H1 (cell line): ENCODE data around the gene REPS1. TPM values are rescaled to one million over a fixed set of nuclear protein-coding genes. Genes with fewer than 3 reads are reported as not detected.

Experiments
- ASH2L ChIP-seq: fragments of 200-600, 300-600 bp; sonication (generic); IDR thresholded peaks from one replicate; pipeline ENCODE4 v1.7.1; 2017; ENCODE audit warnings: low read length
- CBX8 ChIP-seq: fragments of 300-800, 300-1000 bp; sonication (generic); IDR thresholded peaks from 2 replicates; pipeline ENCODE4 v1.7.1; 2016; ENCODE audit warnings: low read depth, low read length, borderline replicate concordance
- CHD1 ChIP-seq: IDR thresholded peaks from 2 replicates; pipeline ENCODE4 v1.6.1; 2012; ENCODE audit warnings: low read depth, low read length, improper control_type of control experiment
- CREB1 ChIP-seq: IDR thresholded peaks from 2 replicates; pipeline ENCODE4 v1.6.1; 2012; ENCODE audit warnings: inconsistent platforms
- CTBP2 ChIP-seq: IDR thresholded peaks from 2 replicates; pipeline ENCODE4 v1.7.0; 2011; ENCODE audit warnings: borderline replicate concordance, mild to moderate bottlenecking, moderate library complexity, mixed read lengths, low read length; ENCODE audit not compliant: insufficient read depth, insufficient read length
- CTCF ChIP-seq, 3 experiments: IDR thresholded peaks; 1 replicate in 2 of 3; 2 replicates in 1 of 3; pipeline versions ENCODE4 v1.5.1 to v1.6.1; 2011; ENCODE audit warnings: low read length in 3 of 3, mild to moderate bottlenecking in 3 of 3, inconsistent platforms in 2 of 3, low read depth in 1 of 3, moderate library complexity in 1 of 3; ENCODE audit not compliant: insufficient read depth in 1 of 3; ENCODE audit errors: control extremely low read depth in 1 of 3
- EGR1 ChIP-seq: IDR thresholded peaks from 2 replicates; pipeline ENCODE4 v1.6.1; 2011; ENCODE audit warnings: low read depth, low read length, borderline replicate concordance
- EZH2 ChIP-seq: fragments of 200-600 bp; sonication (generic); IDR thresholded peaks from 2 replicates; pipeline ENCODE4 v1.7.1; 2012; ENCODE audit warnings: low read depth, mild to moderate bottlenecking, moderate library complexity, low read length, inconsistent platforms; ENCODE audit not compliant: severe bottlenecking
- JUN ChIP-seq: IDR thresholded peaks from 2 replicates; pipeline ENCODE4 v1.6.1; 2011; ENCODE audit warnings: low read depth, mild to moderate bottlenecking, improper control_type of control experiment, low read length
- KDM1A ChIP-seq: fragments of 200-600, 300-600 bp; sonication (generic); IDR thresholded peaks from 2 replicates; pipeline ENCODE4 v1.7.1; 2016; ENCODE audit warnings: mild to moderate bottlenecking, low read length, borderline replicate concordance
- MAX ChIP-seq: IDR thresholded peaks from 2 replicates; pipeline ENCODE4 v1.6.1; 2012; ENCODE audit warnings: inconsistent platforms
- RBBP5 ChIP-seq: IDR thresholded peaks from 2 replicates; pipeline ENCODE4 v1.7.1; 2012; ENCODE audit warnings: low read depth, mild to moderate bottlenecking, inconsistent platforms, low read length, moderate library complexity, borderline replicate concordance
- RFX5 ChIP-seq: IDR thresholded peaks from 2 replicates; pipeline ENCODE4 v1.6.1; 2011; ENCODE audit warnings: low read depth, low read length, improper control_type of control experiment, borderline replicate concordance
- RXRA ChIP-seq: IDR thresholded peaks from 2 replicates; pipeline ENCODE4 v1.6.1; 2011; ENCODE audit warnings: low read depth, mild to moderate bottlenecking, low read length, moderate library complexity; ENCODE audit not compliant: insufficient read depth
- SAP30 ChIP-seq: fragments of 300-600 bp; sonication (generic); IDR thresholded peaks from 2 replicates; pipeline ENCODE4 v1.7.1; 2012; ENCODE audit warnings: low read length, moderate library complexity, mild to moderate bottlenecking, inconsistent platforms; ENCODE audit not compliant: insufficient read depth, insufficient replicate concordance
- SIRT6 ChIP-seq: IDR thresholded peaks from one replicate; pipeline ENCODE4 v1.7.1; 2012; ENCODE audit warnings: low read length, inconsistent platforms
- SIX5 ChIP-seq: IDR thresholded peaks from 2 replicates; pipeline ENCODE4 v1.6.1; 2011; ENCODE audit warnings: mild to moderate bottlenecking, low read depth, low read length
- SP2 ChIP-seq: IDR thresholded peaks from 2 replicates; pipeline ENCODE4 v1.6.1; 2012; ENCODE audit warnings: mild to moderate bottlenecking, low read length, inconsistent platforms
- SUZ12 ChIP-seq: fragments of 200-600 bp; sonication (generic); IDR thresholded peaks from 2 replicates; pipeline ENCODE4 v1.6.1; 2012; ENCODE audit warnings: mild to moderate bottlenecking, inconsistent platforms, low read length, moderate library complexity, mixed read lengths
- TAF7 ChIP-seq: optimal IDR thresholded peaks from 2 replicates; pipeline ENCODE3; 2011; ENCODE audit warnings: low read depth, mild to moderate bottlenecking, inconsistent platforms, low read length, moderate library complexity, borderline replicate concordance
- ZNF274 ChIP-seq: IDR thresholded peaks from 2 replicates; pipeline ENCODE4 v1.7.0; 2012; ENCODE audit warnings: low read length, borderline replicate concordance; ENCODE audit errors: extremely low read depth
- polyA plus RNA-seq, 7 experiments: library from polyadenylated mRNA; depleted of rRNA in 3 of 7; stranded (reverse) in 5 of 7; unstranded in 2 of 7; fragments of >200 nt in 5 of 7; fragments of 200-250 nt in 2 of 7; gene quantifications; 1 replicate in 5 of 7; 2 replicates in 1 of 7; 4 replicates in 1 of 7; pipeline versions ENCODE4 v1.2.1 to v1.2.3, GENCODE V29; 2011 to 2013; ENCODE audit warnings: missing spikeins in 2 of 7, mixed read lengths in 2 of 7
- total RNA-seq: library from RNA; stranded (reverse); fragmentation: NEBNext Ultra II Directional; extraction: Animal tissue kit (Norgen Biotek cat#: 25700); gene quantifications from 2 replicates; pipeline ENCODE4 v1.2.1, GENCODE V29; 2021

Gene REPS1
- total and polyA plus RNA-seq, 2 of the 8 experiments (the other 6 are each of a cell fraction or from before 2014, with no cell fraction given): 52.1 to 68.9 TPM

GRCh38 chr6:138987643-138988468 is at the start of gene REPS1 (continued):
- TF ChIP-seq MAX (peak; percentile 58; the same call in 1 of the 2 replicates), EZH2 (no peak), CHD1 (no peak), SIRT6 (no peak), ZNF274 (no peak), SIX5 (no peak), SP2 (no peak), KDM1A (peak; percentile 42; the same call in 1 of the 2 replicates), RXRA (no peak), SUZ12 (no peak), CTCF (IDR thresholded peaks at IDR 0.05; ENCODE audit: control extremely low read depth in 1 of 3, insufficient read depth in 1 of 3, low read depth in 1 of 3, low read length in 3 of 3) (peak; percentile 83 to 88 (median 84)), JUN (no peak), RBBP5 (peak; percentile 87; the same call in 1 of the 2 replicates), SAP30 (no peak), CTBP2 (peak; percentile 21), CREB1 (no peak), RFX5 (no peak), CBX8 (no peak), EGR1 (no peak), TAF7 (peak; percentile 88), ASH2L (peak; percentile 97)
